ENCODE measurements around the gene KLHL29.

- no peak for TF ChIP-seq CEBPB (IDR thresholded peaks at IDR 0.05)
- TF ChIP-seq ZBTB7A (IDR thresholded peaks at IDR 0.05; ENCODE audit: low read depth) = no peak
- no peak for TF ChIP-seq FOXM1 (IDR thresholded peaks at IDR 0.05; ENCODE audit: borderline replicate concordance, low read depth)
- TF ChIP-seq TCF12 (IDR thresholded peaks at IDR 0.05; ENCODE audit: low read depth) = no peak
- TF ChIP-seq TAF1 (IDR thresholded peaks at IDR 0.05; ENCODE audit: low read depth) = no peak
- no peak for TF ChIP-seq EP300 (IDR thresholded peaks at IDR 0.05; ENCODE audit: borderline replicate concordance)
- TF ChIP-seq CREB1 (IDR thresholded peaks at IDR 0.05; ENCODE audit: low read depth) = no peak
- no peak for TF ChIP-seq MAX (IDR thresholded peaks at IDR 0.05)
- TF ChIP-seq RAD21 (IDR thresholded peaks at IDR 0.05; ENCODE audit: low read depth) = no peak
- TF ChIP-seq REST (IDR thresholded peaks at IDR 0.05; ENCODE audit: low read depth) = no peak
- TF ChIP-seq EGR1 (IDR thresholded peaks at IDR 0.05) = no peak
- TF ChIP-seq NFIC (IDR thresholded peaks at IDR 0.05) = no peak
- TF ChIP-seq USF1 (IDR thresholded peaks at IDR 0.05) = no peak
Observed at GRCh38 chr2:23478087-23478932, 93.3 kb downstream of the KLHL29 start.

Measured in Ishikawa (cell line).